Esophagus squamous epithelium (tissue), 4 donors: ENCODE measurements around the gene SENP2.

ENCODE experiments used
- POLR2A ChIP-seq, 4 donors: fragments of 450-650 bp; IDR thresholded peaks; one replicate each; pipeline ENCODE4 v1.6.1; 2017; ENCODE audit warnings: antibody characterized with exemption in 4 of 4, mild to moderate bottlenecking in 4 of 4, moderate library complexity in 3 of 4
- TF ChIP-seq, protein P1 (sequence below), 6 experiments: fragments of 450-650 bp in 4 of 6; fragments of 200-600 bp in 2 of 6; sonication (generic) in 2 of 6; IDR thresholded peaks; one replicate each; pipeline ENCODE4 v1.5.1; 2016 to 2019; ENCODE audit warnings: antibody characterized with exemption in 6 of 6, mild to moderate bottlenecking in 4 of 6, moderate library complexity in 4 of 6

DNA sequence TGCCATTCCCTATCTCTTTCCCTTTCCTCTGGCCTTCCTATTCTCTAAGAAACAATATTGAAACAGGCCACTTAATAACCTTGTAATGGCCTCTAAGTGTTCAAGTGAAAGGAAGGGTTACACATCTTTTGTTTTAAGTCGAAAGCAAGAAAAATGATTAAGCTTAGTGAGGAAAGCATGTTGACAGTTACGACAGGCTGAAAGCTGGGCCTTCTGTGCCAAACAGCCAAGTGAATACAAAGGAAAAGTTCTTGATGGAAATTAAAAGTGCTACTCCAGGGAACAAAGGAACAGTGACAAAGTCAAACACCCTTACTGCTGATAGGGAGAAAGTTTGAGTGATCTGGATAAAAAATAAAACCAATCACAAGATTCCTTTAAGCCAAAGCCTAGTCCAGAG, 54.2 kb downstream of the SENP2 start:
- TF ChIP-seq, protein P1, sequence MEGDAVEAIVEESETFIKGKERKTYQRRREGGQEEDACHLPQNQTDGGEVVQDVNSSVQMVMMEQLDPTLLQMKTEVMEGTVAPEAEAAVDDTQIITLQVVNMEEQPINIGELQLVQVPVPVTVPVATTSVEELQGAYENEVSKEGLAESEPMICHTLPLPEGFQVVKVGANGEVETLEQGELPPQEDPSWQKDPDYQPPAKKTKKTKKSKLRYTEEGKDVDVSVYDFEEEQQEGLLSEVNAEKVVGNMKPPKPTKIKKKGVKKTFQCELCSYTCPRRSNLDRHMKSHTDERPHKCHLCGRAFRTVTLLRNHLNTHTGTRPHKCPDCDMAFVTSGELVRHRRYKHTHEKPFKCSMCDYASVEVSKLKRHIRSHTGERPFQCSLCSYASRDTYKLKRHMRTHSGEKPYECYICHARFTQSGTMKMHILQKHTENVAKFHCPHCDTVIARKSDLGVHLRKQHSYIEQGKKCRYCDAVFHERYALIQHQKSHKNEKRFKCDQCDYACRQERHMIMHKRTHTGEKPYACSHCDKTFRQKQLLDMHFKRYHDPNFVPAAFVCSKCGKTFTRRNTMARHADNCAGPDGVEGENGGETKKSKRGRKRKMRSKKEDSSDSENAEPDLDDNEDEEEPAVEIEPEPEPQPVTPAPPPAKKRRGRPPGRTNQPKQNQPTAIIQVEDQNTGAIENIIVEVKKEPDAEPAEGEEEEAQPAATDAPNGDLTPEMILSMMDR (IDR thresholded peaks at IDR 0.05), result no peak
- no peak for TF ChIP-seq POLR2A (IDR thresholded peaks at IDR 0.05)
